ENCODE data around the gene B3GLCT.
A peak's percentile ranks its signal among the peaks of the same experiment; 100 is the strongest.

Gene B3GLCT

DNA sequence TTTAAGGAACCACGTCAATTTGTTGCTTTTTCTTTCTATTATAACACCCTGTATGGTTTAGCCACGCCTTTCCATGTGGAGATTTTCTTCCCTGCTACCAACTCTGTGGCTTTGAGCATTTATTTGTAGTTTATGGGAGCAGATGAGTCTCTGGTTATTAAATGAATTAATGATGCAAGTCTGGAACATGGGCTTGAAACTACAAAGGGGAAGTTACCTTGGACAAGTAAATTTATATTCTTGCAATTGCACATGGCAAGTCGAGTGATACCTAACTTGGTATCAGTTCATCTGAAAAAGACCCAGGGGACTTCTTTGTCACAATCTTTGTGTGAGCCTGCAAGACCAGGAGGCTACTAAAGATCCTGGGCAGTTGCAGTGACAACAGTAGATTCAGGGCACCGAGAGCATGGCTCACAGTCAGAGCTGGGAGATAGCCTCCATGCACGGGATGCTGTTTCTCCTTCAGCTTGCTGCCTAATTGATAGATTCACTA, 24.4 kb downstream of the B3GLCT start:
- no peak for DNase-seq

DNA sequence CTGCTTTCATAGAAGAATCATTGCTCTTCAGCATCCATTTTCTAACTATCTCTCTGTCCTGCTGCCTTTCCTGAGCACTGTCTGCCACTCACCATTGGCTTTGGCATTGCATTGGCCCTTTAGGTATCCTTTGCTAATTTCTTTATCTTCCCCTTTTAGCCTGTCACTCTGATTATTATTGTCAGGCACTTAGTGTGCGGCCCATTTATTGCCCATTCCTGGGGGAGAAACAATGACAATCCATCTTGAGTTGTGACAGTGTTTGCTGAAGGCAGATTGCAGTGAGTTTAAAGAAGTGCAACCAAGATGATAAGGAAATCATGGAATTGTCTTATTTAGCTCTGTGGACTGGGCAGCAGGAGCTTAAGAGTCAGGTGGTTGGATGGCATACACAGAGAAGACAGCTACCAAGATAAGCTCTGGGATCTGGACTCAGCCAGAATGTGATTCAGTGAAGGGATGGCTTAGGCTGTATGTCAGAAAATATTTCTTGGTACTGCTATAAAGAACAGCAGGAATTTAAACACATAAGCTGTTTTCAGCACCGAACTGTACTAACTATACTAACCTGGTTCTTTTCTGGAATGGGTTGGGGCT, 25.3 kb downstream of the B3GLCT start:
- DNase-seq: no peak

DNA sequence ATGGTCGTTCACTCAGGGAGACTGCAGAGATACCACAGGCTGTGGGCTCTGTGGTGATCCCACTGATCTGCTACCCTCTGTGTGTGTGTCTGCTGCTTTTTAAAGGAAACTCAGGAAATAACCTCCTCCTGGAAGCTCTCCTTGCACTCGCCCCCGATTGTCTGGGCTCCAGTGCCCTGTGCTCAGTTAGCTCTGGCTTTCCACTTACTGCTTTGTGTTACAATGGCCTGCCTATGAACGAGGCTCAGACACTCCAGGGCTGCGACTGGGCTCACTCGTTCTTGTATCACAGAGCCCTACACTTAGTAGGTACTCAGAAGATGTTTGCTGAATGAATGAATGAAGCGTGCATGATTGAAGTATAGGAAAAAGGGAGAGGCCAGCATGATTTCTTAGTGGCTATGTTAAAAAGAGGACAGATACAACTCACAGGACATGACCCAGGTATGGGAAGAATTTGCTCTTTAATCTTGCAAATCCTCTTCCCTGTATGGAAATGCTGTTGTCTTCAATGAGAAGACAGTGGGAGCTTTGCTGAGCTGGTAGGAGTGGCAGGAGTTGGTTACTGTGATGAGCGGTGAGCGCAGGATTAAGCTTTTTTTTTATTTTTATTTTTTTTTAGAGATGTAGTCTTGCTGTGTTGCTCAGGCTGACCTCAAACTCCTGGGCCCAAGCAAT, 26.4 kb downstream of the B3GLCT start:
- no peak for DNase-seq

DNA sequence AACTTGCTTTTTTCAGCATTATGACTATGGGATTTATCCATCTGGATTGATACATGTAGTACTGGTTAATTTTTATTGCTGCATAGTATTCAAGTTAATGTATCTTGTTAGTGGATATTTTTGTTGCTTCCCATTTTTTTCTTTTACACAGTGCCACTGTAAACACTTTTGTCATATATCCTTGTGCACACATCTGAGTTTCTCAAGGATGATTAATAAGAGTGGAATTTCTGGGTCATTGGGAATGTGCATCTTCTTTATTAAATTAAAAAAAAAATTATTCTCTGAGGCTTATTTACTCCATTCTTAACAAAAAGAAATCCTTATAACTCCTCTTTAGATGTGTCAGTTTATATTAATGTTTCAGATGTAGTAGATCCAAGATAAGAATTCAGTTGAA, 27.3 kb downstream of the B3GLCT start:
- no peak for DNase-seq

DNA sequence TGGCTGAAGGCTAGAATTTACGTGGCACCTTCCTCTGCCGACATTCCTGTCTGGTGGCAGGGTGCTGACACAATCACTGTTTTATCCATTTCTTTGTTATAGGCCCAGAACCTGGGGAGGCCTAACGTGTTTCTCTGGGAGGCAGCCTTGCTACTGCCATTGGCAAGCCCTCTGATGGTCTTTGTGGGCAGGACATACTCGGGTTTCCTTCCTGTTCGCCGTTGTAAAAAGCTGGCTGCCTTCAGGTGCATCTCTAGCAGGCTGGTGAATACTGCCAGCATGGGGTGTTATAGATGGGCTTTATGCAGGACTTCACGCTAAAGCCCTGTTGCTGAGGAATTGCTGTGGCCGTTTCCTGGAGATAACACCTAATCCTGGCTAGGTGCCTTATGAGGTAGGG, 28.1 kb downstream of the B3GLCT start:
- no peak for DNase-seq

DNA sequence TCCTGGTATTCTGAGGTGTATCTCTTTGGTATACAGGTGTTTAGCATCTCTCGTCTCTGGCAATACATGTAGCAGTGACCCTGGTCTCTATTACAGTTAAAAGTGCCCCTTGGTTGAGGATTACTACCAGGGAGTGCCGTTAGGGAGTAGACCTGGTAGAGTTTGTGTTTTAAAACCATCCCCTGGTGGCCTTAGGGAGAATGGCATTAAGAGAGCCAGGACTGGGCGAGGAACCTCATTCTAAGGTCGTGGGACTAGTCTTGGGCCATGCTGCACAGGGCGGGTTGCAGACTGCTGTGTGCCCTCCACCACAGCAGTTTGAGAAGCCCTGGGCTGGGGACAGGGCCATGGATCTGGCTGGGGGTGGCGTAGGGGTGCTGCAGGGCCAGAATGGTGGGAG, 35.0 kb downstream of the B3GLCT start:
- no peak for DNase-seq

DNA sequence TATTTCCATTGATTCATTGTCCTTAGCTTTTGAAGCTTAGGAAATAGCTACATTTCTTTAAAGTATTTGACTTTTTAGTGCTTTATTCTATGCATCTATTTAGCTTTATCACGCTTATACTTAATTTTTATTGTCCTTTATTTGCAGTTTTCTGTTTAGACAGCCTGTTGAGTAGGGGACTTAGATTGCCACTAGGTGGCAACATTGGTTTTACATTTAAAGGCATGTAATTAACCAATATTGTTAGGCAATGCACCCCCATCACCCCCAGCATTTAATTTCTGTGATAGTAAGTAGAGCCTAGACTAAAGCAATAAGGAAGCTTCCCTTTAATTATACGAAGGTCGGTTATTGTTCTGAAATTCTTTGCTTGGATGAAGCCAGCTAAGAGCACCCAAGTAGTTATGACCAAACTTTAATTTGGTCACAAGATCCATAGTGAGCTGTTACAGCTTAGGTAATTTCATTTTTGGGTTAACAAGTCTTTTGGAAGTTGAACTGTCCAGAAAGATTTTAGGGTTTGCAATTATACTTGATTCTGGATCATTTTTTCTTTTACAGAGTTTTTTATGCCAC, 36.5 kb downstream of the B3GLCT start:
- peak; percentile 5 to 66 (median 46) for DNase-seq

DNA sequence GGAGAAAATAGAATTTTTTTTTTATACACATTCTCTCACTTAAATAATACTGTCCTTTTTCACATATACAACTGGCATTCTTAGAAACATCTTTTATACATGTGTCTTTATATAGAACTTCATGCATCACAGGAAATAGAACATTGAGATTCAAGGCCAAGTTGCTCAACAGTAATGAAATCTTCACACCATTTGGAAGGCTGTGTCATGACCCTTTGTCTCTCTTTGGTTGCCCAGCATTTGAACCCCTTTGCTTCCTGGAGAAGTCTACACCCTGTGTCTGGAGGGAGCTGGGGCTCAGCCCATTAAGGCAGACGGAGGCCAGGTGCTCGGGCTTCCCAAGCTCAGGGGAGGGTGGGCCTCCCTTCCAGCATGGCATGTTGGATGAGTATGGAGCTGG, 41.1 kb downstream of the B3GLCT start:
- no peak for DNase-seq

DNA sequence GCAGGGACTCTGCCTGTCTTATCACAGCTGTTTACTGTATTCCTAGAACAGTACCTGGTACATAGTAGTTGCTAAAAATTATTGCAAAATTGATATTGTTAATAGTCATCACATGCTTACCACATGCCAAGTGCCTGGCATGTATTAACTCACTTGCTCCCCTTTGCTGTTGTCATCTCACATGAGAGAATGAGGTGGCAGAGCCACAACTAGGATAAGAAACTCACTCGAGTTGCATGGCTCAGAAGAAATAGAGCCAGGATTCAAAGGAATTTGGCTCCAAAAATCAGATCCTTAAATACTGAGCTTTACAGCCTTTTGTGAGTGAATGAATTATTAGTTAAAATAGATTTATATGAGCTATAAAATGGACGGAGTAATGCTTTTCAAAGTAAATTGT, 42.6 kb downstream of the B3GLCT start:
- DNase-seq: peak in 2 of 4 experiments; percentile 7 to 17

DNA sequence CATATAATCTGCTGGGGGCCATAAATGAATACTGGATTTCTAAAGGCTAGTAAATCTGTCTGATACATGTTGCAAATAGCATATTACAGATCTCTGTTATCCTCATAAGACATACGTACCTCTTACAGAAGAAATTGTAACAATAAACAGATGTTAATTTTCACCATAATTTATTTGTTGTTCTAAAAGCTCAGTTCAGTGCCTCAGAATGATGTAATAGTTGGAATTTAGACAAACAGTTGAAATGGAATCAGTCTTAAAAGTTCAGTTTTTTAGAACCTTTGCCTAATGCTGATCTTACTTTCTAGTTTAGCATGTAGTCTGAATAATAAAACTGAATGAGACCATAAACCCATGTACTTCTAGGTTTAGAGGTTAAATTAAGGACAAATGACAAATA, 43.1 kb downstream of the B3GLCT start:
- DNase-seq: no peak

DNA sequence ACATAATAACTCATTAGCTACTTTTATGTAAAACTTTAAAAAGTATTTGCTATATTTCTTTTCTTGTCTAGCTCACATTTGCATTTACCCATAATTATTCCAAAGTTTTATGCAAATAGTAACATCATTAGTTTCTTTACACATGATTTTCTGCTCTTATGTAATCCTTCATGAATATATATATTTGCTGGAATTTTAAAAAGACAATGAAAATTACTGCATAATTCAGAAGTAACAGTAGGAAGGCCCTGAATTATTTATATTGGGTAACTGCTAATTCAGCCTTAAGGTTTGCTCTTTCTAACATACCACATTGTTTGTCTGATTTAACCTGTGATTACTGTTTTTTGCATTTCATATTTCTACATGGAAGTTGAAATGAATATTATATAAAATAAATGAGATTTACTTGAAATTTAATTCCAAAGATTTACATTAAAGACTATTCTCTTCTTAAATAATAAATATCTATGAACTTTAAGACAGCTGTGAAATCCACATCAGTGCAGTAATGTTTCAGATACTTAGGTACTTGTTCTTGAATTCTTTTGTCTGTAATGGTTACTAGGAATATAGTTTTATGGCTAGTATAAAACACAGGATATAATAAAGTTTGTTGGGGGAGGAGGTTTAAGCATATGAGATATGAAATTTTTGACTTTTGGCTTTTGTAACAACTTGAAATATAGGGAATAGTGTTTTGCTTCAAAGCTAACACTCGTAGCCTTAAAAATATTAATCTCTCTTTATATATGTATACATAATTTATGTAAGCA, 46.0 kb downstream of the B3GLCT start:
- DNase-seq: no peak

DNA sequence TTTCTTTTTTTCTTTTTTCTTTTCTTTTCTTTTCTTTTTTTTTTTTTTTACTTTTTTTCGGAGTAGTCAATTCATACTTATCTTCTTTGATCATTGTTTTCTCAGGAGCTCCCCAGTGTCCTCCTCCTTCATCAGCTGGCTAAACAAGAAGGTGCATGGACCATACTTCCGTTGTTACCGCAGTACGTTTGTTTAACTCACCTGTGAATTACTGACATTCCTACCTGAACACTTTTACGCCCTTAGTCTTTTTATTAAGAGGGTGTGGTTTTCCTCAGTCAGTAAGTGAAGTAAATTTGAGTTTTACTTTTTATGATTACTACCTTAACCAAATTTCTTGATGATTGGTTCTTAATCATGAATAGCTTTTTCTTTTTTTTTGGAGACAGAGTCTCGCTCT, 47.1 kb downstream of the B3GLCT start:
- DNase-seq: no peak

DNA sequence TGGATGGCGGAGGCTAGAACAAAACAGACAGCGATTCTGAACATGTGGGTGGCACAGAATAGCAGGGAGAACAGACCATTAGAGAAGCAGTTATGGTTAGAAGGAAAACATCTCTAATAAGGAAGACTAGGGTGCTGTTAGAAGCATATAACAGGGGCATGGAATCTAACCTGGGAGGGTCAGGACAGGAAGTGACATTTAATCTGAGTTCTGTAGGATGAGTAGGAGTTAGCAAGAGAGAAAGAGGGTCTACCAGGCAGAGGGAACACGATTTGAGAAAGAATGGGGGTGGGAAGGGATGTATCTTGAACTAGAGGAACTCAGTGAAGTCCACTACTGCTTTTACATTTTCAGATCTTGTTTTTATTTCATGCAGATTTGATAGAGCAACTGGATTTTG, 48.6 kb downstream of the B3GLCT start:
- DNase-seq: no peak

DNA sequence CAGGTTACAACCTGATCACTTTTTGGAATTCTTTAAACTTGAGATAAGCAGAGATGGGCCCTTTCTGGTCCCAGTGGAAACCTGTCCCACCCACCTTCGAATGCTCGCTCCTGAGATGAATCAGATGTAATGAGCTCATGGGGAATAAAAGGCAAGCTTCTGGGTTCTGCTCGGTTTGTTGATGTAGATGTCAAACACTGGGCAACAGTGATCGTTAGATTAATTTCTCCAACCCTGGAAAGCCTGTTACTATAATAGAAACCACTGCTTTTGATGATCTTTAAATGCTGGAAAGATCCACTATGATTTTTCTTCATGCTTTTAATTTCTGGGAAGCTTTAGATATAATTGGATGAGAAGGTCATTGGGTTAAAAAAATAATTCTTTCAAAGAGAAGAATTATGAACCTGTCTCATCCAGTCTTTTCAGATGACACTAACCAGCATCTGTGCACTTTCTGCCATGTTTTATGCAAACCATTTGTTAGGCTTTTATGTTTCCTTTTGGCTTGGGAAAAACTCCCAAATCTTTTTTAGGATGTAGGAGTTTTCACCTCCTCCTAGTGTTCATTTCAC, 49.3 kb downstream of the B3GLCT start:
- DNase-seq: no peak

DNA sequence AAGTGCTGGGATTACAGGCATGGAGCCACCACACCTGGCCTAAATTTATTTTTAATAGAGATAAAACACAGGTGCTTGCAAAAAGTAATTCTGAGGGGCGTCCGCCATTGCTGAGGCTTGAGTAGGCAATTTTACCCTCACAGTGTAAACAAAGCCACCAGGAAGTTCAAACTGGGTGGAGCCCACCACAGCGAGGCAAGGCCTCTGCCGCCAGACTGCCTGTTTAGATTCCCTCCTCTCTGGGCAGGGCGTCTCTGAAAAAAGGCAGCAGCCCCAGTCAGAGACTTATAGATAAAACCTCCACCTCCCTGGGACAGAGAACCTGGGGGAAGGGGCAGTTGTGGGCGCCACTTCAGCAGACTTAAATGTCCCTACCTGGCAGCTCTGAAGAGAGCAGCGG, 50.7 kb downstream of the B3GLCT start:
- DNase-seq: no peak

DNA sequence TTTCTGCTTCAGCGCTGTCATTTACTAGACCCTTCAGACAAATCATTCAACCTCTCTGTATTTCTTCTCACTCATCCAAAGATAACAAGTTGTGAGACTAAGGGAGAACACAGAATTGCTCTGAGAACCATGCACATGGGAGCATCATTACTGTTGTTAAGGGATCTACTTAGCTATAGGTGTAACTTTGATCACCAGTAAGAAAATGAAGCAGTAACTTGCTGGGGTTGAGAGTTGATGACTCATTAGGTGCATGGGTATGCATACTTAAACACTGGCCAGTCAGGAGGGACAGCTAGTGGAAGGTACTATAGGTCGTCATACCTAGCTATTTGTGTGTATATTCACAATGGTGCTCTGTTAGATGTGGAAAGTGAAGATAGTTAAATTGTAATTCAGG, 61.5 kb downstream of the B3GLCT start:
- no peak for DNase-seq

DNA sequence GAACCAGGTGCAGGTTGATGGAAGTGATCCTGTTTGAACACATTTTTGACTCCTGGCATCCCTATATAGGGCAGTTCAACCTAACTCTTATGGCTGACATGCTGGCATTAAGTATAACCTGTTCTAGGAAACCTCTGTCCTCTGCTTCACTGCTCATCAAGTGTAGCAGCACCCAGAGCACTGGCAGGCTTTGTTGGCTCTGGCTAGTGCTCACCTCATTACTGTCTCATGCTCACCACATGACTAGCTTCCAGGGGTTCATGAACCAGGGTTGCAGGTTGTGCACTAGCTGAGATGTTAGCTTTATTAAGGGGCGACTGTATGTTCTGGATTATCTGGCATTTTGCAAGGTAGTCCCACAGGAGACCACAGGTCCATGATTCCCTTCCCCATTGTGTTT, 63.6 kb downstream of the B3GLCT start:
- DNase-seq: no peak

DNA sequence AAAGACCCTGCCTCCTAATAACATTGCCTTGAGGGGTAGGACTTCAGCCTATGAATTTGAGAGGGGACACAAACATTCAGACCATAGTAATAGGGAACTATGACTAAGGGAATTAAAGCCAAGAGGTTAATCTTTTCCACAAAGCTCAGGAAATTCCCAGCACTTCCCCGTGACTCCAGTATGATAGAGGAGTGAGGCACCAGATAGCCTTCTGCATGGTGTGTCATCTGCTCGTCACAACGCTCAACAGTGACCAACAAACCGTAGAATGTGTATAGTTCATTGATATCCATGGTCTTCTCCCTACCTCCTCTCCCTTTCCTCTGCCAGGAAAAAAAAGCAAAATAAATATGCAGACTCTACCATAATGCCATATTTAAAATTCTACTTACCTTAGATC, 64.4 kb downstream of the B3GLCT start:
- DNase-seq: no peak

DNA sequence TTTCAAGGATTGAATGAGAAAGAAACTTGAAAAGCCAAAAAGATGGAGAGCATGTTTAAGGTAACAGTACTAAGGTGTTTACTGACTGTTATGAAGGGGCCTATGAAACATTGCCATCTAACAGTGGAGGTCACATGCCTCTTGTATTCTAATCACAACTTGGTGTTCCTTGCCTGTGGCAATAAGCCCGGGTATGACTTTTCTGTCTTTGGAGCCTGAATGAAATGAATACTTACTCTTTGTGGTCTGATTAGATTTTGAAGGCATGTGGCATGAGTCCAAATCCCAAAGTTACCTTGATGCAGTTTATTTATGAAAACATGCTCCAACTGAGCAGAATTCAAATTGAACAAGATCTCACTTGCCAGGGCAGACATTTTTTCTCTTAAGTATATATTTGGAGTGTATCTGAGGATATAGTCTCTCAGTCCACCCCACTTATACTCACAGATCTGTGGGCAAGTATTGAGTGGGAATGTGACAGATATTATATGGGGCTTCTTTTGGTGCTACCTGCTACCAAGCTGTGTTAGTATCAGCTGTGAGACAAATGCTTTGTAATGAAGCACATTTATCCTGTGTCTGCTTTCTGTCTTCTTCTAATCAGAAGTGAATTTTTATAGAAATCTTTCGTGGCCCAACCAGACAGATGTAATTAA, 67.5 kb downstream of the B3GLCT start:
- DNase-seq: no peak

DNA sequence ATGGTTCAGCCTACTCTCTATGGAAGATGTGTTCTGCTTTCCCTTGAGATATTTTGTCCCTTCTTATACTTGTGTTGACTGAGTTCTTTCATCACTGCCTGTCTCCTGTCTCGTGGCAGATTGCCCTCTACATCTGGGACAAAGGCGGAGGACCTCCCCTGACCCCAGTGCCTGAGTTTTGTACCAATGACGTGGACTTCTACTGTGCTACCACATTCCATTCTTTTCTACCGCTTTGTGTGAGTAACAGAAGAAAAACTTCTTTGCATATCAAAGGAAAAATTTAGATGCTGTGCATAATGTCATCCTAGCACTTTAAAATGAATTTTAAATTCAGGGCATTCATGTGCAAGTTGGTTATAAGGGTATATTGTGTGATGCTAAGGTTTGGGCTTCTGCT, 74.6 kb downstream of the B3GLCT start:
- DNase-seq: no peak

DNA sequence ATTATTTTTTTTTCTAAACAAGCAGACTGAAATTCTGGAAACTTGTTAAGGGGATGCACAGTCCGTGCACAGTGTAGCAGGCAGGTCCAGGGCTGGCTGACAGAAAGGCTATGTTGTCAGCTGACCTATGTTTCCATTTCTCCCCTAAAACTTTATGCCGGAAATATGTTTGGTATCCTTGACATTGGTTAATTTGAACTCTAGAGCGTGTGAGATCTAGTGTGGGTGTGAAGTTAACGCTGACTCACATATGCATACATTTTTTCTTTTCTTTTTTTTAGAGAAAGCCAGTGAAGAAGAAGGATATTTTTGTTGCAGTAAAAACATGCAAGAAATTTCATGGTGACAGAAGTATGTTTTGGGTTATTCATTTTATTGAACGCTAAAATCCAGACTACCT, 76.6 kb downstream of the B3GLCT start:
- no peak for DNase-seq

DNA sequence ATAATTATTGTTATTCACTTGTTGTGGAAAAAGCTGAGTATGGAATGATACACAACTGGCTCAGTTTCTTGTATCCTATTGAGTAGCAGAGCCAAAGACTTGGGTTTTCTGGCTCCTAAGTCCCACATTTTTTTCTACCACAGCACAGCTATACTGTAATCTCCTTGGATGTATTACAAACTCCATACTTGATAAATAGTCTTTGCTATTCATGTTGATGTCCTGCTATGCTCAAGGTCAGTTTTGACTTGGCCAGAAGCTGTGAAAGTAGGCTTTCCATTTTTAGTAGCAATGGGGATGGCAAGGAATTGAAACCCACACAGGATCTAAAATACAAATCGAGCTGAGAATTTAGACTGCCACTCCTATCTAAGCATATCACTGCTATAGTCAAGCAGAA, 79.1 kb downstream of the B3GLCT start:
- DNase-seq: no peak
